22Rv1 (cell line): ENCODE measurements around the gene CACNG5.

Experiments used
- H3K27ac ChIP-seq: fragments of 450-650 bp; 2 replicates; pipeline ENCODE4 v1.5.1; 2017
- CTCF ChIP-seq: fragments of 450-650 bp; IDR thresholded peaks from 2 replicates; pipeline ENCODE4 v1.5.1; 2017; ENCODE audit warnings: mild to moderate bottlenecking
- ZFX ChIP-seq: fragments of 450-650 bp; IDR thresholded peaks from 2 replicates; pipeline ENCODE4 v1.6.1; 2017; ENCODE audit warnings: antibody characterized with exemption, borderline replicate concordance

Gene CACNG5

DNA sequence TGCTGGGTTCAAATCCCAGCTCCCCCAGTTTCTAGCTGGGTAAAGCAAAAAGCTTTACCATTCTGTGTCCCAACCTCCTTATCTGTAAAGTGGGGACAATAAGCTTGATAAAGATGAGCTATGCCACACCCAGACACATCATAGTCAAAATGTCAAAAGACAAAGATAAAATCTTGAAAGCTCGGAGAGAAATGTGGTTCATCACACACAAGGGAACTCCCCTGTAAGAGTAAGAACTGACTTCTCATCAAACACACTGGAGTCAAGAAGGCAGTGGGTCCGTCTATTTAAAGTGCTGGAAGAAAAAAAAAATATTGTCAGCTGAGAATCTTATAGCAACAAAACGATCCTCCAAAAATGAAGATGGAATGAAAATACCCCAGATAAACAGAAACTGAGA, 25.3 kb downstream of the CACNG5 start:
- no peak overlapping the region for H3K27ac ChIP-seq
- no peak for TF ChIP-seq CTCF
- no peak for TF ChIP-seq ZFX

DNA sequence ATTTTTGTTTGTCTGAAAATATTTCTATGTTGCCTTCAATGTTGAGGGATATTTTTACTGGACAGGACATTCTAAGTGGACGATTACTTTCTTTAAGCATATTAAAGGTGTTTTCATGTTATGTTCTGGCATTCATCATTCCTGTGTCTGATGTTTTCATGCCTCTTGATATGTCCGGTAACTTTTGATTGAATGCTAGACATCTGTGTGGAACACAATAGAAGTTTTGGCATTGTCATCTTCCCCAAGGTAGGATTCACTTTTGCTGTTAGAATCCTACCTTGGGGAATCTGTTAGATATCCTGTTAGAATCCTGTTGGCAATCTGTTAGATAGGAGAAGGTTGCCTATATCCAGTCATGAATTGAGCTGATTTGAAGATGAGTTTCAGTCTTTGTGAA, 28.9 kb downstream of the CACNG5 start:
- TF ChIP-seq ZFX: no peak
- no peak for TF ChIP-seq CTCF
- H3K27ac ChIP-seq: no peak overlapping the region

GRCh38 chr17:66865151-66865550, 30.2 kb downstream of the CACNG5 start:
- TF ChIP-seq ZFX (no peak), CTCF (no peak)

GRCh38 chr17:66873962-66874361, 39.0 kb downstream of the CACNG5 start:
- no peak overlapping the region for H3K27ac ChIP-seq
- no peak for TF ChIP-seq CTCF
- TF ChIP-seq ZFX: no peak

More at GRCh38 chr17:66865151-66865550, 30.2 kb downstream of the CACNG5 start:
- H3K27ac ChIP-seq: no peak overlapping the region

GRCh38 chr17:66884931-66885330, 50.0 kb downstream of the CACNG5 start:
- H3K27ac ChIP-seq: no peak overlapping the region

GRCh38 chr17:66885417-66885816, 50.5 kb downstream of the CACNG5 start:
- H3K27ac ChIP-seq: no peak overlapping the region
- TF ChIP-seq CTCF (no peak), ZFX (no peak)

More at GRCh38 chr17:66884931-66885330, 50.0 kb downstream of the CACNG5 start:
- no peak for TF ChIP-seq CTCF
- no peak for TF ChIP-seq ZFX

DNA sequence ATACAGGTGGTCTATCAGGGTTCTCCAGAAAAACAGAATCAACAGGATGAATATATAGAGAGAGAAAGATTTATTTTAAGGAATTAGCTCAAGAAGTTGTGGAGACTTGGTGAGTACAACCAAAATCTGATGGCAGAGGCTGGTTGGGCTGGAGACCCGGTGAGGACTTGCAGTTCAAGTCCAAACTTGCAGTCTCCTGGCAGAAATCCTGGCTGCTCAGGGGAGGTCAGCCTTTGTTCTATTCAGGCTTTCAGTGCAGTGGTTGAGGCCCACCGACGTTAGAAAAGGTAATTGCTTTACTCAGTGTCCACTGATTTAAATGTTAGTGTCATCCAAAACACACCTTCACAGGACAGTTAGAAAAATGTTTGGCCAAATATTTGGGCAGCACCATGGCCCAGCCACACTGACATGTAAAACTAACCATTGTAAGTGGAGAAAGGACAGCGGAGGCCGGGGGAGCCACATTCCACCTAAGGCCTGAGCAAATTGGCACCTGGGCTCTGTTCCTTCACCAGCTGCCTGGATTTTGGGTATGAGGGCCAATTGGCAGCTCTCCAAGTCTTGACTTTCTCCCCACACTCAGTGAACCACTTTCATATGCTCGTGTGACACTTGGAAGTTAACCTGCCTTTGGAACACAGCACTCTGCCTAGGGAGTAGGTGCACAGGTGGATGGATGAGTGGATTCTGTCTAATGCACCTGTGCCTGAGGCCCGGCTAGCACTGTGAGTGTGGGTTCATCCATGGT, 54.7 kb downstream of the CACNG5 start:
- H3K27ac ChIP-seq: no peak overlapping the region
- TF ChIP-seq ZFX (no peak), CTCF (no peak)
